Jurkat, Clone E6-1 (cell line): ENCODE data around the gene SPTB.

Experiments used
- DNase-seq: peaks from one replicate; pipeline ENCODE4 v3.0.0-alpha.2; 2011; ENCODE audit warnings: low read depth, low spot score
- H3K4me3 ChIP-seq: 2 replicates; pipeline ENCODE4 v1.5.1; 2011; ENCODE audit warnings: mild to moderate bottlenecking, low read length, control low read depth, moderate library complexity

The SPTB gene

DNA sequence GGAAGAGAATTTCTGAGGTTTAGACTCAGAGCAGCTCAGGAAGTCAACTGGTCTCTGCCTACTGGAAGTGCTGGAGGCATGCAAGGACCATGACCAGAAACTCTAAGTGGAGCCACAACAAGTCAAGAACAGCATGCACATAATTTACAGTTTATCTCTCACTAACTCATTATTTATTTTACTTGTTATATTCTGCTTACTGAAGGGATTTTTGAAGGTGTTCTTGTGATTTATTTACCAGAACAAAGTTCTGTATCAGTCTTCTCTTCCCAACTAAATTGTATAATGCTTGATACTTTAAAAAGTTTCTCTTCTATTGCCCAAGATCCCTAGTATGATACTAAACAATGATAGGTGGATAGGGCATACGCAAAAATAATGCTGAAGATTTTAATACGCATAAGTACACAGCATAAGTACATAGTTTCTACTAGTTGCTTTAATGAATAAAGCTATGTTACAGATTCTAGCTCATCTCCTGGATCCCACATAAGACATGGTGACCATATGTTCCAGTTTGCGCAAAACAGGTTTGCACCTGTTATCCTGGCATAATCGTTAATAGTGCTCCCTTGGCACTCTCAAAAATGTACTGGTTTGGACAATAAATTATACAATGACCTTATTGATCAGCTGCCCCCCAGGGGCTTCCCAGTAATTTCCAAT, 11.6 kb upstream of the SPTB start:
- H3K4me3 ChIP-seq, result no peak overlapping the region
- no peak for DNase-seq

DNA sequence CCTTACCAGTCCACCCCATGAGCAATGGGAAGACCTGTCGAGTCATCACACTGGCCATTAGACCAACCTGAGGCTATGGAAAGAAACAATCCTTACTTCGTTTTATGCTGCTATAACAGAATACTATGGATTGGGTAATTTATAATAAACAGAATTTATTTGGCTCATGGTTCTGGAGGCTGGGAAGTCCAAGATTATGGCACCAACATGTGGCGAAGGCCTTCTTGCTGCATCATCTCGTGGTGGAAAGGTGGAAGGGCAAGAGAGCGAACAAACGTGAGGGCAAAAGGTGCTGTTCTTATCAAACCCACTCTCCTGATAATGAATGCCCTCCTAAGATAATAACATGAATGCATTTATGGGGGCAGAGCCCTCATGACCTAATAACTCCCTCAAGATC, 9.6 kb upstream of the SPTB start:
- H3K4me3 ChIP-seq, result no peak overlapping the region
- no peak for DNase-seq

DNA sequence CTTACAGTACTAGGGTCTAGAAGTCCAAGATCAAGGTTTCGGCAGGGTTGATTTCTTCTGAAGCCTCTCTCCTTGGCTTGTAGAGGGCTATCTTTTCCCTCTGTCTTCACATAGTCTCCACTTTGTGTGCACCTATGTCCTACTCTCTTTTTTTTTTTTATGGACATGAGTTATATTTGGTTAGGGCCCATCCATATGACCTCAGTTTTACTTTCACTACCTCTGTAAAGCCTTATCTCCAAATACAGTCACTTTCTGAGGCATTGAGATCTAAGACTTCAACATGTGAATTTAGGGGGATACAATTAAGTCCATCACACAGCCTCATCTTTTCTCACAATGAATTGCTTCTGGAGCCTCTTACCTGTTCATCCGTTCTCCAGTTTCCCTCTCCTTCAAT, 5.9 kb upstream of the SPTB start:
- DNase-seq, result no peak
- H3K4me3 ChIP-seq, result no peak overlapping the region

DNA sequence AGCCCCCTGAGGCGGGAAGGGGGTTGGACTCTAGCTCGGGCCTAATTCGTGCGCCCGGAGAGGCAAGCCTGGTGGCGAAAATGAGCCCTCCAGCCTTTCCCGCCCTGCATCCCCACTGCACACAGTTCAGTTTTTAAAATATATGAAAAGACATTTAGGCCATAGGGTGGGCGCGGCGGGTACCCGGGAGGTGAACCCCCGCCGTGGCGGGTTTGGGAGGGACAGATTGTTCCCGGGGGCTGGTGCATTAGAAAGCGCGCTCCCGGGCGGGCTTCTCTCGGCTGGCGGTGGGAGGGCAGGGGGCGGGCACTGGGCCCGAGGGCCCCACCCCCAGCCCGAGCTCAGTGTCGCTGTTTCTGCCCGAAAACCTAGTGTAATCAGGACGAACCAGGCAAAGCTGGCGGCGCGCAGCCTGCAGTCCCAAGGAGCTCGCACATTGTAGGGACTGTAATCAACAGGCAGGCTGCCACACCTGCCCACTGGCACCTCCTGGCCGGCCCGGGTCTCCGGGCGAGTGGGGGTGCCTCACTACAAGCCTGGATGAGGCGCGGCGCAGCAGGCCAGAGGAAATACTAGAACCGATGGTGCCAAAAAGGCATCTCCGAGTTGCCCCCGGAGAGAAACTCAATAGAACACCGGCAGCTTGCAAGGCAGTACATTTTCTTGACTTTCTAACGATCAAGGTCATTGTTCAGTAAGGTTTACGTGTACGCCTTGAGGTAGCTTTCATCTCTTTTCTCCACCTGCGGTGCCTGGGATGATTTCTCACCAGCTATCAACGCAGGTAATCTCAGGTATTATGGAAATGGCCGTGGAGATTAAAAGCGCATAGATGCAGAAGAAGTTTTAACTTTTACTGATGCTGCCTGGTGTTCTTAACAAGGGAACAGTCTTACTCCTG, 764 bp upstream of the SPTB start:
- DNase-seq, result peak; percentile 35
- H3K4me3 ChIP-seq, result peak overlapping the region; percentile 61

DNA sequence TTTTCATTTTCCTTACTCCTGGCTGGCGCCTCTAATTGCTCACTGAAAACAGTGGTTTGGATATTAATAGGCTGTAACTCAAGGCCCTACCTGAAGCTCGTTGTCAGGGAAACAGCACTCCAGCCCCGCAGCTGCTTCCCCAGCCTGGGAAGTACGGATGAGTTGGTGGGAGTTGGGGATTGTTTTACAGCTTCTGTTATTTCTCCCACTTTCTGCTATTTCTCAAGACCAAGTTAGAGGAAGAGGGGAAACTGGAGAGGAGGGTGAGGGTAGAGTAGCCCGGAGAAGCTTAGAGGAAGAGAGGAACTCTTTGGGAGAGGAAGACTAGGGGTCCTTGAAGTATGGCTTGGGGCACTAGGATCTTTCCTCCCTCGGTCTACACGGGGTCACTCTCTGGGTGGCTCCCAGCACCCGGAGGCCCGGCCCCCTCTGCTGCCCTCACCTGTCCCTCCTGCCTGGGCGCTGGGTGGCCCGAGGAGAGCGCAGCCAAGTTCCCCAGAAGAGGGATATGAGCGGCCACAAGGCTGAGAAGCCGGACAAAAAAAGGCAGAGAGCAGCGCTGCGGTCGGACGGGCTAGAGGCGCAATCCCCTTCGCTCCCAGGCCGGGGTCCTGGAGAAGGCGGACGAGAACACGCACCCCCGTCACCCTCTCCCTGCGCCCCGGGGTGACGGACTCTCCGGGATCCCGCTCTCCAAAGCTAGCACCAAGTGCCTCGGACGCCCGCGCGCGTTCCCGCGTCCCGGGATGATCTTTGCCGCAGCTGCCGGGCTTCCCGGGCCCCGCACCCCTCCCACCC, 671 bp downstream of the SPTB start:
- DNase-seq, result no peak
- H3K4me3 ChIP-seq, result peak overlapping the region; percentile 61

DNA sequence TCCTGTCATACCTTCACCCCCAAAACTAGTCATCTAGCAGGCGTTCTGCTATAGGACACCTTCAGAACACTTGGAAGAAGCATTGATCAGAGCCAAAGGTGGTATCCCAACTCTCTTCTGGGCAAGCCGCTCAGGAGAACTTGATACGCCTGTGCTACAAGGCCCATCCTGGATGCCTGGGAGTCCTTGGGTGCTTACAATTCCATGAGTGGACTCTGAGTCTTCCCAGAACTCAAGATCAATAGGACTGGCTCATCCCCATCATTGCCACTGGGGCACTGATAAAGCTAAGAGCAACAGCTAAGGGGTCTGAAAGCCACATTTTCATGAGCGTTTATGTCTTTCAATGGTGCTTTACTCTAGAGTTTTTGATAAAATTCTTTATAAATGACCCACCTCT, 1.9 kb downstream of the SPTB start:
- no peak for DNase-seq
- no peak overlapping the region for H3K4me3 ChIP-seq

DNA sequence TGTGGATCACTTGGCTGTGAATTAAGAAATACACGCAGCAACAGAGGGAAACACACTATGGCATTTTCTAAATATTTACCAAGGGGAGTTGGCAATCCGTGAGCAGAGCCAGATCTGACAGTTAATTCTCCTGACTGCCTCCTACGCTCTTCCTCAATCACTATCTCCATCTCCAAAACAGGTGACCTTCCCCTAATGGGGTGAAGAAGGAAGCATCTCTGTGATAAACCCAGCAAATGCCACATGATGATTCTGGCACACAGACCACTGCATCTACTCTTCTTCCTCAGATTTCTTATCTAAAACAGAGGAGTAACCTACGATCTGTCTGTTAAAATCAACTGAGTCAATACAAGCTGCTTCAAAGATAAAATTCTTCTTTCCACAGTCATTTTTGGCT, 4.4 kb downstream of the SPTB start:
- DNase-seq, result no peak
- no peak overlapping the region for H3K4me3 ChIP-seq

DNA sequence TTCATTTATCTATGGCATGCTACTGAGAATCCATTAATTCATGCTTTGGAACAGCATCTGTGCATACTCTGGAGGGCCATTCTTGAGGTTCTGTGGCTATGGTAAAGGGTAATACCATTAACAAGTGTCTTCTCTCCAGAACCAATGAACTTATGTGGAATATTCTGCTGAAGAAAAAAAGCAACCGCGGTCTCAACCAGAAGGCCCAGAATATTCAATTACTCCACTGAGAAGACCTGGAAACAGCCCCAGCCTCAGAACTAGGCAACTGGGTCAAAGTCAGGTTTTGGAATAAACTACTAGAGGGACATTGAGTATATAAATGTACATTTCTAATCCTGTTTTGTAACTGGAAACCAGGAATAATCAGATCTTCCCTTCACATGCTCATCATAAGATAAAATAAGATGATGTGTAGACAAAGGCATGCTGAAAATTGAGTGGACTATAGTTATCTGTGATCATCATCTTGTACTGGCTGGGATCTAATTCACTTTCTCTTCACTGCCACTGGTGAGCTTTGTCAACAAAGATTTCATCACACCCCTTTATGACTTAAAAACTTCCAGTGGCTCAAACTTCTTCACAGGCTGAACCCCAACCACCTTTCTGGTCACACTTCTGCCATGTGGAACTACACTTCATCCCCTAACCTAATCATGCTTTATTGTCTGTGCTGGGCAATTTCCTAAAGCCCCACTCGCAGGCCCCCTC, 6.0 kb downstream of the SPTB start:
- DNase-seq, result no peak
- no peak overlapping the region for H3K4me3 ChIP-seq

DNA sequence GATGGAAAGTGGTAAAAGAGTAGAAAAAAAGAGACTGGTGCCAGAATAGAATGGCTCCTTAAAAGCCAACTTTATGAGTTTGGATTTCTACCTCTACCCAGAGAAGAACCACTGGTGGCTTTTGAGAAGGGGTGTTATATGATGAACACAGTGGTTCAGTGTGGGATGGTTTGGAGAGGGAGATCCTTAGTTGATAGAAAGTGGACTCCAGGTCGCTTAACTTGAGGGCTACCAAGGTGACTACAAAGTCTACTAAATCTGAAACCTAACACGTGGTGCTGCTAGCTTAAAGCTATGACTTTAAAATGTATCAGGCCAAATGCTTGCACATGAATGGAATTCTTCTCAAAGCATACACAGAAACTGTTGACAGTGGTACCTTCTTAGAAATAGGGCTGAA, 8.4 kb downstream of the SPTB start:
- H3K4me3 ChIP-seq, result no peak overlapping the region
- DNase-seq, result no peak

DNA sequence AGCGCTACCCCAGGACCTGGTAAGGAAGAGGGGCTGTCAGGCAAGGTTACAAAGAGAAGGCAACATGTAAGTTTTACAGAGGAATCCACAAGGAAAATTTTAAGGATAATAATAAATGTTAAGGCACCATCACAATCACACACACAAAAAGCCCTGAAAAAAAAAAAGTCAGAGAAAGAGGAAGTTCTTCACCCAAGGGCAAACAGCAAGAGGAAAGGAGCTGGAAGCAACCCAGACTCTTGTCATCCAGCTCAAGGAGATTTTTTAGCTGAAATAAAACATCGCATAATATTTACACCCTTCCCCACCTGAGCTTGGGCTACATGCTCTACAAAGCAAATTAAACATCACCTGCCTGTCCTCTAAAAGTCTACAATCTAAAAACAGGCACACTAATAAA, 9.5 kb downstream of the SPTB start:
- H3K4me3 ChIP-seq, result no peak overlapping the region
- DNase-seq, result no peak

DNA sequence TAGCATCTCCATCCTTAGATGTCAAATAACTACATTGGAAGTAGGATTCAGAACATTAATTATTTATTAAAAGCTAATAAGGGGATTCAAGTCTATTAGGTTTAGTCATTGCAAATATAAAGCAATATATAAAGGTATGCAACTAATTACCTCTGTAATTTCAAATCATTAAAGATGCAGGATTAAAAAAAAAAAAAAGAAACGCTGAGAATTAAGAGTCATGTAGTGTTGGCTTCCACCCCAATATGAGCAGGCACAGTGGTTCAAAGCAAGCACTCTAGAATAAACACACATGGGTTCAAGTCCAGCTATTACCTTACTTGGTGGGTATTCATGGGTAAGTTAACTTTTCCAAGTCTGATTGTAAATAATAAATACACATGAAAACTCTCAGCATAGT, 10.9 kb downstream of the SPTB start:
- DNase-seq, result no peak
- H3K4me3 ChIP-seq, result no peak overlapping the region

DNA sequence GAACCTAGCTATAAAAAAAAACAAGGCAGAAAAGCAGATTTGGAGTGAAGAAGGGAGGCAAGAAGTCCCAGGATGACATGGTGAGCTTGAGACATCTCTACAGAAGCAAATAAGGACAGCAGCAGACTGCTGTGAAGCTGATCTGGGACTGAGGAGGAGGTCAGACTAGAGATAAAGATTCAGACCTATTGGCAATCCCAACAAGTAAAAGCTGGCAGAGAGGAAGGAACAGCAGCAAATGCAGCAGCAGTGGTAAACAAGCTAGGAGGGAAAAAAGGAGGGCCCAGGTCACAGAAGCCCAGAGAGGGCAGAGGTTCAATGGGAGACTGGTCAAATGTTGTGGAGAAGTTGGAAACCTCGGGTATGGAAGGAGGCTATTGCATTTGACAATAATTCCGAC, 11.3 kb downstream of the SPTB start:
- DNase-seq, result no peak
- H3K4me3 ChIP-seq, result no peak overlapping the region

DNA sequence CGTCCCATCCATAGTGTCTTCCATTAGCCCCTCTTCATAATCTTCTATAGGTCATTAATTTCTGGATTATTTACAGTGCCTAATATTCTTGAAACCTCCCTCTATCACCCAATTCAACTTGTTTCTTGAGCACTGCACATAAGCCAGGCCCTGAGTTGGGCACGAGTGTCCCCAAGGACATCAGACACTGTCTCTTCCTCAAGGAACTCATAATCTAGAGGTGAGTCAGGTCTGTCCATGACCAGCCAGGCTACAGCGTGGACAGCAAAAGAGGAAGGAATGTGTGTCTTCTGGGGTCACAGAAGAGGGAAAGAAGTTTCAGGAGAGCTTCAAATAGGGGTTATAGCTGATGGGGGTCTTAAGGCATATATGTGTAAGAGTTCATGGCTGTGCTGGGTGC, 12.5 kb downstream of the SPTB start:
- no peak overlapping the region for H3K4me3 ChIP-seq
- DNase-seq, result no peak

DNA sequence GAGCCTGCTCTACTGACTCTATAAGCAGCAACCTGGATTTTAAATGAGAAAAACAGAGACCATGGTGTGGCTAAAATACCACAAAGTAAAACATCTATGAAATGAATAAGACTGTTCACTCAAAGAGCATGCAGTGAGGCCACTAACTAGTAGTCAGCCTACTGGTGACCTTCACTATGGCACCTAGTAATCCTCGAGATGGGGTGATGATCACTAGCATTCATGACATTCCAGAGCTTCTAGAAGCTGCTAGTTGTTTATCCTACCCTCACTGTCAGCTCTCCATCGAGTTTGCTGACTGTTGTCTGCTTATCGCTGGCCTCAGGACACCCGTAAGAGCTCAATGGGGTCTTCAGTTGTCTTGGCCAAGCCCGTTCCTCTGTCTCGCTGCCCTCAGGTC, 13.7 kb downstream of the SPTB start:
- no peak overlapping the region for H3K4me3 ChIP-seq
- no peak for DNase-seq

DNA sequence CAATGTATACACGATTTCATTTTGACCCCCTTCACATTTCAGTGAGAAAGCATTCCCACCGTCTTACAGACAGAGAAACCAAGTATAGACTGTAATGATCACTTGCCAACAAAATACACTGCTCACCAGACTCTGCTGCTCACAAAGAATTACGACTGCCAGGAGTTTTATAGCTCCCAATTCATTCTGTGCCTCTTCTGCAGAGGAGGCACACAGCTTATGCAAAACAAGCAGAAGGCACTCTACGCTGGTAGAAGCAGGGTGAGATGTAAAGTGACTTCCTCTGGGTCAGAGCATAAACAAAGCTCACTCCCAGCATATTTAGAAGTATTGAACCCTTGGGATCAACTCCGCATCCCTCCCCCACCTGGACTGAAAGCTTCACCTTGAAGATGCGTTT, 14.6 kb downstream of the SPTB start:
- no peak for DNase-seq
- H3K4me3 ChIP-seq, result no peak overlapping the region

DNA sequence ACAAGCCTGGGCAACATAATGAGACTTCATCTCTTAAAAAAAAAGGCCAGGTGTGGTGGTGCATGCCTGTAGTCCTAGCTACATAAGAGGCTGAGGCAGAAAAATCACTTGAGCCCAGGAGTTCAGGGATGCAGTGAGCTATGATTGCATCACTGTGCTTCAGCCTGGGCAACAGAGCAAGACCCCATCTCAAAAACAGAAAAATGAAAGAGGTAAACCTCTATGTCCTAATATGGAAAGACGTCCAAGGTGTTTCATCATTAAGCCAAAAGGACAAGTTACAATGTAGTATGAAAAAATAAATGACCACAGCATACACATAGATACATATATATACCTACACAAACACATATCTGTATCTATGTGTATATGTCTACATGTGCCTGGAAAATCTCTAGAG, 15.4 kb downstream of the SPTB start:
- DNase-seq, result no peak
- no peak overlapping the region for H3K4me3 ChIP-seq

DNA sequence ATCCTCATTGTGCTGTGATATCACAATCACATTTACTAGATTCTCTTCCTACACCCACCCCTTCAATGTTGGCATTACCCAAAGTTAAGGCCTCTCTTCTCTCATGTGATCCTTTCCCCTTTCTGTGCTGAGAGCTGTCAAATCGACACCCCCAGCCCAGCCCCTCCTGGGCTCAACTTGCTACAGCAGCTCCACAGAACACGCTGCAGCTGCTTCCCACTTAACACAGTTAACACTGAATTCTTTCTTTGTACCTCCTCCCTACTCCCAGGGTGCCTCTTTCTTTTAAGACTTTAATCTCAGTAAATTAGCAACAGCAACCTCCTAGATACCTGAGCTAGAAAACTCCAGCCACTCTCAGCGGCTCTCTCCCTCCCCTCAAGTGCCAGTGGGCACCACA, 17.8 kb downstream of the SPTB start:
- no peak overlapping the region for H3K4me3 ChIP-seq
- no peak for DNase-seq

DNA sequence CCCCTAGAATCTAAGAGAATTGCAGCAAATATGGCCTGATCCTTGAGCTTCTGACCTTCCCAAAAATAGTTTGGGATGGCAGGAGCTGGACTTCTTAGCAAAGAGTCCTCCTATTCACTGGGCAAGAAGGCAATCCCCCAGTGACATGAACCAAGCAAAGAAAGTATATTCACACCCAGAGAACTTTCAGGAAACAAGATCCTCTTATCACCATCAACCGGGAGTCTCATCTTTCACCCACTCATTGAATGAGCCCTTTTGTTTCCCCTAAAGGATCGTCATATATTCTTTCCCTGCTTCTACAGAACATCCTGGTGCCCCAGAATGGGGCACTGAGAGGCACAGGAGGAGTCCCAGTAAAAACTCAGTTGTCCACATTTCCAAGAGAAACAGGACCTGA, 19.7 kb downstream of the SPTB start:
- no peak overlapping the region for H3K4me3 ChIP-seq
- DNase-seq, result no peak

DNA sequence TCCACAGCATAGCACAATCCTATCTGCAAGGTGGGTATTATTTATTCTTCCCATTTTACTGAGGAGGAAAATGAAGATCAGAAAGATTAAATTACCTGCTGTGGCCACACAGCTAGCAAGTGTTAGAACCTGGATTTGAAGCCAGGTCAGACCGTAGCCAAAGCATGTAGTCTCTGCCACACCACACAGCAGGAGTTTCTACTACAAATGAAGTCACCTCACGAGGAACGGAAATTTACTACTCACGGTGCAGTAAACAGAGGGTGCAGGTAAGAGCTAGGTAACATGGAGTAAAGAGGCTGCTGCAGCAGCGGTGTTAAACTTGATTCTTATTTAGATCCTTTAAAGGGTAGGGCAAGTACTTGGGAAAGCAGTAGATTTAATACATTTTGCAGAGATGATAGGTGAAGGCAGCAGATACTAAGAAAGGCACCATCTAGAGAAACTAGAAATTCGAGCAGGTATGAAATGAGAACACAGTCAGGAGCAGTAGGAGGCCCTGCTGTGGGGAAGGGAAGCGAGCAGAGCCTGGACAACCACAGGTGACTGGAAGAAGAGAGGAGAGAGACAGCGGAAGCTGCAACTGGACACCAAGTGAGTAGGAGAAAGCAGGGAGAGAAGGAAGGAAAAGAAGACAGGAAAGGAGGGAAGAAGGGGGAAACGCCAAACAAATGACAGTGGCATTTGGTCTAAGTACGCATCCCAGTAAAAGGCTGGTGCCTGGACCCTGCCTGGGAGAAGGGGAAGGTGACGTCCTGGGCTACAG, 21.5 kb downstream of the SPTB start:
- no peak overlapping the region for H3K4me3 ChIP-seq
- no peak for DNase-seq
